WTC11 (cell line): ENCODE measurements around the gene ACACA. TPM values are rescaled to one million over a fixed set of nuclear protein-coding genes. Genes with fewer than 3 reads are reported as not detected.
A peak's percentile ranks its signal among the peaks of the same experiment; 100 is the strongest.

Source experiments
- ATAC-seq: fragments of 200-7000 bp; cut with Tn5 transposase; 2 replicates; pipeline ENCODE4 v1.10.0; 2021; ENCODE audit warnings: mild to moderate bottlenecking, moderate library complexity
- CTCF ChIA-PET: fragments of 300-600 bp; sonication (Branson Sonifier 250); formaldehyde crosslinking; loops from one replicate; lab custom pipeline; 2021; ENCODE audit warnings: antibody characterized with exemption; lab: Charles Lee
- POLR2A ChIA-PET: fragments of 350-600 bp; sonication (Branson Sonifier 250); formaldehyde crosslinking; loops from one replicate; lab custom pipeline; 2021; ENCODE audit warnings: antibody characterized with exemption; lab: Charles Lee
- DNase-seq: peaks from one replicate; pipeline ENCODE4 v3.0.0; 2021; ENCODE audit warnings: low spot score
- H3K27ac Mint-ChIP-seq: 2 replicates; pipeline ENCODE4 v1.8.0; 2021; ENCODE audit warnings: mixed read lengths
- H3K27me3 Mint-ChIP-seq: 2 replicates; pipeline ENCODE4 v1.8.0; 2021; ENCODE audit warnings: low read depth, mild to moderate bottlenecking, moderate library complexity, mixed read lengths
- H3K36me3 Mint-ChIP-seq: 2 replicates; pipeline ENCODE4 v1.8.0; 2021; ENCODE audit warnings: mixed read lengths
- H3K4me1 Mint-ChIP-seq: 2 replicates; pipeline ENCODE4 v1.8.0; 2022; ENCODE audit warnings: mixed read lengths
- H3K4me3 Mint-ChIP-seq: 2 replicates; pipeline ENCODE4 v1.8.0; 2021; ENCODE audit warnings: mild to moderate bottlenecking, moderate library complexity, mixed read lengths
- H3K9me3 Mint-ChIP-seq: 2 replicates; pipeline ENCODE4 v1.8.0; 2021; ENCODE audit warnings: mixed read lengths
- ATF1 ChIP-seq: sonication (generic); formaldehyde crosslinking; IDR thresholded peaks from 2 replicates; pipeline ENCODE4 v1.8.1; 2023; ENCODE audit warnings: mild to moderate bottlenecking, moderate library complexity, missing genetic modification reagents
- EMX1 ChIP-seq: fragments of 250-450 bp; sonication (Bioruptor Pico); IDR thresholded peaks from 2 replicates; pipeline ENCODE4 v1.8.0; 2021; ENCODE audit warnings: mild to moderate bottlenecking
- FOXP1 ChIP-seq: sonication (generic); formaldehyde crosslinking; IDR thresholded peaks from 2 replicates; pipeline ENCODE4 v1.8.0; 2022; ENCODE audit warnings: missing genetic modification reagents, mild to moderate bottlenecking, moderate library complexity, borderline replicate concordance
- GRHL2 ChIP-seq: fragments of 250-450 bp; sonication (Bioruptor Pico); IDR thresholded peaks from 2 replicates; pipeline ENCODE4 v1.8.0; 2022; ENCODE audit warnings: mild to moderate bottlenecking, moderate library complexity; ENCODE audit not compliant: insufficient replicate concordance, severe bottlenecking
- IRF2 ChIP-seq: sonication (generic); formaldehyde crosslinking; IDR thresholded peaks from 2 replicates; pipeline ENCODE4 v1.8.0; 2022; ENCODE audit warnings: low read depth, missing genetic modification reagents, borderline replicate concordance
- JAZF1 ChIP-seq: fragments of 250-450 bp; sonication (Bioruptor Pico); IDR thresholded peaks from 2 replicates; pipeline ENCODE4 v1.9.0; 2021; ENCODE audit warnings: moderate library complexity, mild to moderate bottlenecking, inconsistent platforms
- MXD4 ChIP-seq: fragments of 250-450 bp; sonication (Bioruptor Pico); IDR thresholded peaks from 2 replicates; pipeline ENCODE4 v1.8.0; 2021; ENCODE audit warnings: mild to moderate bottlenecking, moderate library complexity, borderline replicate concordance
- MYBL2 ChIP-seq: sonication (generic); formaldehyde crosslinking; IDR thresholded peaks from 2 replicates; pipeline ENCODE4 v1.8.1; 2023; ENCODE audit warnings: mild to moderate bottlenecking, moderate library complexity, missing genetic modification reagents
- NR1H2 ChIP-seq: sonication (generic); formaldehyde crosslinking; IDR thresholded peaks from 2 replicates; pipeline ENCODE4 v1.9.0; 2021; ENCODE audit warnings: mild to moderate bottlenecking, moderate library complexity, missing genetic modification reagents
- RELA ChIP-seq: sonication (generic); formaldehyde crosslinking; IDR thresholded peaks from 2 replicates; pipeline ENCODE4 v1.8.1; 2022; ENCODE audit warnings: missing genetic modification reagents, mild to moderate bottlenecking, borderline replicate concordance
- SOX15 ChIP-seq: fragments of 250-450 bp; sonication (Bioruptor Pico); IDR thresholded peaks from 2 replicates; pipeline ENCODE4 v1.9.0; 2021; ENCODE audit warnings: mild to moderate bottlenecking
- TP53 ChIP-seq: sonication (generic); formaldehyde crosslinking; IDR thresholded peaks from 2 replicates; pipeline ENCODE4 v1.8.1; 2023; ENCODE audit warnings: mild to moderate bottlenecking, missing genetic modification reagents
- ZNF317 ChIP-seq: sonication (generic); formaldehyde crosslinking; IDR thresholded peaks from 2 replicates; pipeline ENCODE4 v1.8.1; 2023; ENCODE audit warnings: low read depth, mild to moderate bottlenecking, moderate library complexity, missing genetic modification reagents, borderline replicate concordance
- total RNA-seq: library from RNA; stranded (reverse); gene quantifications from 3 replicates; pipeline ENCODE4 v1.2.3, GENCODE V29; 2021
- TF ChIP-seq, protein P1 (sequence below): sonication (generic); formaldehyde crosslinking; IDR thresholded peaks from 2 replicates; pipeline ENCODE4 v1.8.0; 2023; ENCODE audit warnings: missing genetic modification reagents, mild to moderate bottlenecking, borderline replicate concordance
- TF ChIP-seq, protein P2 (sequence below): sonication (generic); formaldehyde crosslinking; IDR thresholded peaks from 2 replicates; pipeline ENCODE4 v1.8.0; 2023; ENCODE audit warnings: mild to moderate bottlenecking, missing genetic modification reagents
- TF ChIP-seq, protein P3 (sequence below): sonication (generic); formaldehyde crosslinking; IDR thresholded peaks from 2 replicates; pipeline ENCODE4 v1.8.1; 2022; ENCODE audit warnings: mild to moderate bottlenecking, missing genetic modification reagents, moderate library complexity, borderline replicate concordance
- TF ChIP-seq, protein P4 (sequence below): sonication (generic); formaldehyde crosslinking; IDR thresholded peaks from 2 replicates; pipeline ENCODE4 v1.8.1; 2023; ENCODE audit warnings: mild to moderate bottlenecking, missing genetic modification reagents
- TF ChIP-seq, protein P5 (sequence below): sonication (generic); formaldehyde crosslinking; IDR thresholded peaks from 2 replicates; pipeline ENCODE4 v1.8.0; 2022; ENCODE audit warnings: mild to moderate bottlenecking, missing genetic modification reagents
- TF ChIP-seq, protein P6 (sequence below): sonication (generic); formaldehyde crosslinking; IDR thresholded peaks from 2 replicates; pipeline ENCODE4 v1.8.0; 2022; ENCODE audit warnings: mild to moderate bottlenecking, missing genetic modification reagents
- TF ChIP-seq, protein P7 (sequence below): sonication (generic); formaldehyde crosslinking; conservative IDR thresholded peaks from 2 replicates; pipeline ENCODE4 v1.8.1; 2022; ENCODE audit warnings: mild to moderate bottlenecking, missing genetic modification reagents

Gene ACACA
- total RNA-seq, 1 experiment from 2014 or later = 167 TPM

DNA sequence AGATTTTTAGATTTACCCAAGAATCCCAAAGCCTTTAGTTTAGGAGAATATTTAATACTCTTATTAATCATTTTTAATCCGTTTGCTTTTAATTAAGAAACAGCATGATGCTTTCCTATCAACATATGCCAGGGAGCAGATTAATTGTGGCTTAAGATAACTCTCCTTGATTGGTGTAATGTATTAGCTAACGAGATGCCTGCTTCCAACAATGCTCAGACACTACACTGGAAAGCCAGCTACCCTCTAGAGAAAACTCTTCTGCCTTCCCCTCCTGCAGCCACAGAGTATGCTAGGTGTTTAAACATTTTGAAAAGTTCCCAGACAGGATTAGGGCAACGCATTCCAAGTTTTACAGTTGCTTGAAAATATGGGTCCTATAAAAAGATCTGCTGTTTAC is 315.7 kb downstream of the ACACA start:
- TF ChIP-seq, protein P1, sequence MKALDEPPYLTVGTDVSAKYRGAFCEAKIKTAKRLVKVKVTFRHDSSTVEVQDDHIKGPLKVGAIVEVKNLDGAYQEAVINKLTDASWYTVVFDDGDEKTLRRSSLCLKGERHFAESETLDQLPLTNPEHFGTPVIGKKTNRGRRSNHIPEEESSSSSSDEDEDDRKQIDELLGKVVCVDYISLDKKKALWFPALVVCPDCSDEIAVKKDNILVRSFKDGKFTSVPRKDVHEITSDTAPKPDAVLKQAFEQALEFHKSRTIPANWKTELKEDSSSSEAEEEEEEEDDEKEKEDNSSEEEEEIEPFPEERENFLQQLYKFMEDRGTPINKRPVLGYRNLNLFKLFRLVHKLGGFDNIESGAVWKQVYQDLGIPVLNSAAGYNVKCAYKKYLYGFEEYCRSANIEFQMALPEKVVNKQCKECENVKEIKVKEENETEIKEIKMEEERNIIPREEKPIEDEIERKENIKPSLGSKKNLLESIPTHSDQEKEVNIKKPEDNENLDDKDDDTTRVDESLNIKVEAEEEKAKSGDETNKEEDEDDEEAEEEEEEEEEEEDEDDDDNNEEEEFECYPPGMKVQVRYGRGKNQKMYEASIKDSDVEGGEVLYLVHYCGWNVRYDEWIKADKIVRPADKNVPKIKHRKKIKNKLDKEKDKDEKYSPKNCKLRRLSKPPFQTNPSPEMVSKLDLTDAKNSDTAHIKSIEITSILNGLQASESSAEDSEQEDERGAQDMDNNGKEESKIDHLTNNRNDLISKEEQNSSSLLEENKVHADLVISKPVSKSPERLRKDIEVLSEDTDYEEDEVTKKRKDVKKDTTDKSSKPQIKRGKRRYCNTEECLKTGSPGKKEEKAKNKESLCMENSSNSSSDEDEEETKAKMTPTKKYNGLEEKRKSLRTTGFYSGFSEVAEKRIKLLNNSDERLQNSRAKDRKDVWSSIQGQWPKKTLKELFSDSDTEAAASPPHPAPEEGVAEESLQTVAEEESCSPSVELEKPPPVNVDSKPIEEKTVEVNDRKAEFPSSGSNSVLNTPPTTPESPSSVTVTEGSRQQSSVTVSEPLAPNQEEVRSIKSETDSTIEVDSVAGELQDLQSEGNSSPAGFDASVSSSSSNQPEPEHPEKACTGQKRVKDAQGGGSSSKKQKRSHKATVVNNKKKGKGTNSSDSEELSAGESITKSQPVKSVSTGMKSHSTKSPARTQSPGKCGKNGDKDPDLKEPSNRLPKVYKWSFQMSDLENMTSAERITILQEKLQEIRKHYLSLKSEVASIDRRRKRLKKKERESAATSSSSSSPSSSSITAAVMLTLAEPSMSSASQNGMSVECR (CRISPR knock-in tag) = no peak
- no peak for TF ChIP-seq MXD4
- no peak for TF ChIP-seq ZNF317 (CRISPR knock-in tag)
- TF ChIP-seq IRF2 = no peak
- no peak for TF ChIP-seq JAZF1
- no peak for TF ChIP-seq EMX1
- no peak for TF ChIP-seq NR1H2
- TF ChIP-seq, protein P2, sequence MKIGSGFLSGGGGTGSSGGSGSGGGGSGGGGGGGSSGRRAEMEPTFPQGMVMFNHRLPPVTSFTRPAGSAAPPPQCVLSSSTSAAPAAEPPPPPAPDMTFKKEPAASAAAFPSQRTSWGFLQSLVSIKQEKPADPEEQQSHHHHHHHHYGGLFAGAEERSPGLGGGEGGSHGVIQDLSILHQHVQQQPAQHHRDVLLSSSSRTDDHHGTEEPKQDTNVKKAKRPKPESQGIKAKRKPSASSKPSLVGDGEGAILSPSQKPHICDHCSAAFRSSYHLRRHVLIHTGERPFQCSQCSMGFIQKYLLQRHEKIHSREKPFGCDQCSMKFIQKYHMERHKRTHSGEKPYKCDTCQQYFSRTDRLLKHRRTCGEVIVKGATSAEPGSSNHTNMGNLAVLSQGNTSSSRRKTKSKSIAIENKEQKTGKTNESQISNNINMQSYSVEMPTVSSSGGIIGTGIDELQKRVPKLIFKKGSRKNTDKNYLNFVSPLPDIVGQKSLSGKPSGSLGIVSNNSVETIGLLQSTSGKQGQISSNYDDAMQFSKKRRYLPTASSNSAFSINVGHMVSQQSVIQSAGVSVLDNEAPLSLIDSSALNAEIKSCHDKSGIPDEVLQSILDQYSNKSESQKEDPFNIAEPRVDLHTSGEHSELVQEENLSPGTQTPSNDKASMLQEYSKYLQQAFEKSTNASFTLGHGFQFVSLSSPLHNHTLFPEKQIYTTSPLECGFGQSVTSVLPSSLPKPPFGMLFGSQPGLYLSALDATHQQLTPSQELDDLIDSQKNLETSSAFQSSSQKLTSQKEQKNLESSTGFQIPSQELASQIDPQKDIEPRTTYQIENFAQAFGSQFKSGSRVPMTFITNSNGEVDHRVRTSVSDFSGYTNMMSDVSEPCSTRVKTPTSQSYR (CRISPR knock-in tag) = no peak
- TF ChIP-seq TP53 (CRISPR knock-in tag) = no peak
- TF ChIP-seq, protein P3, sequence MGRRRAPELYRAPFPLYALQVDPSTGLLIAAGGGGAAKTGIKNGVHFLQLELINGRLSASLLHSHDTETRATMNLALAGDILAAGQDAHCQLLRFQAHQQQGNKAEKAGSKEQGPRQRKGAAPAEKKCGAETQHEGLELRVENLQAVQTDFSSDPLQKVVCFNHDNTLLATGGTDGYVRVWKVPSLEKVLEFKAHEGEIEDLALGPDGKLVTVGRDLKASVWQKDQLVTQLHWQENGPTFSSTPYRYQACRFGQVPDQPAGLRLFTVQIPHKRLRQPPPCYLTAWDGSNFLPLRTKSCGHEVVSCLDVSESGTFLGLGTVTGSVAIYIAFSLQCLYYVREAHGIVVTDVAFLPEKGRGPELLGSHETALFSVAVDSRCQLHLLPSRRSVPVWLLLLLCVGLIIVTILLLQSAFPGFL (CRISPR knock-in tag) = no peak
- TF ChIP-seq MYBL2 = no peak
- TF ChIP-seq, all 79 proteins: peak for 0
- ChIA-PET CTCF (no interaction called here), POLR2A (no interaction called here)
- no peaks in the 10 kb centered on the region for H3K27me3 Mint-ChIP-seq
- peak overlapping the region; percentile 74; the same call in 1 of the 2 replicates for H3K27ac Mint-ChIP-seq
- H3K4me1 Mint-ChIP-seq = peaks cover 13% of the 10 kb centered on the region
- H3K4me3 Mint-ChIP-seq = no peak overlapping the region
- DNase-seq (no peak), ATAC-seq (no peak)
- no peaks in the 10 kb centered on the region for H3K9me3 Mint-ChIP-seq
- H3K36me3 Mint-ChIP-seq = peaks cover 57% of the 10 kb centered on the region

DNA sequence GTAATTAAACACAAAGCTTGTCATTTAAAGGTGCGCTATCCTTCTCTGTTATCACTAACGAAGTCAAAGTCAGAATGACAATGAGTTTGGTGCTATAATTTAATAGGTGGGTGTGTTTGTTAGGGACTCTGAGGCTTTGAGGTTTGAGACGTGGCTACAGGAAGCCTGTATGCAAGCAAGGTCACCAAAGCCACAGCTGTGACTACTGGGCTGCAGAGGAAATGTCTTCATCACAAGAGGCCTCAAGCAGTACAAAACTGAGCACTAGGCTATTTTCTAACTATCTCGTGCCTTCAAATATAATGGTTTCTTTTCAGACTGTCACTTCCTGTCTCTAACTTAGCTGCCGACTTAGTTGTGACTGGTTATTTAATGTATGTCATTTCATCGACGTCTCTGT is 316.7 kb downstream of the ACACA start:
- no peaks in the 10 kb centered on the region for H3K9me3 Mint-ChIP-seq
- peaks cover 18% of the 10 kb centered on the region for H3K4me1 Mint-ChIP-seq
- H3K36me3 Mint-ChIP-seq = peaks cover 58% of the 10 kb centered on the region
- ATAC-seq (no peak), DNase-seq (no peak)
- ChIA-PET CTCF (no interaction called here), POLR2A (no interaction called here)
- no peak overlapping the region for H3K4me3 Mint-ChIP-seq
- no peaks in the 10 kb centered on the region for H3K27me3 Mint-ChIP-seq
- H3K27ac Mint-ChIP-seq = peak overlapping the region; percentile 43
- TF ChIP-seq, protein P2 (CRISPR knock-in tag) = no peak
- no peak for TF ChIP-seq GRHL2 (CRISPR knock-in tag)
- no peak for TF ChIP-seq SOX15 (CRISPR knock-in tag)
- TF ChIP-seq JAZF1 = no peak
- TF ChIP-seq, protein P4, sequence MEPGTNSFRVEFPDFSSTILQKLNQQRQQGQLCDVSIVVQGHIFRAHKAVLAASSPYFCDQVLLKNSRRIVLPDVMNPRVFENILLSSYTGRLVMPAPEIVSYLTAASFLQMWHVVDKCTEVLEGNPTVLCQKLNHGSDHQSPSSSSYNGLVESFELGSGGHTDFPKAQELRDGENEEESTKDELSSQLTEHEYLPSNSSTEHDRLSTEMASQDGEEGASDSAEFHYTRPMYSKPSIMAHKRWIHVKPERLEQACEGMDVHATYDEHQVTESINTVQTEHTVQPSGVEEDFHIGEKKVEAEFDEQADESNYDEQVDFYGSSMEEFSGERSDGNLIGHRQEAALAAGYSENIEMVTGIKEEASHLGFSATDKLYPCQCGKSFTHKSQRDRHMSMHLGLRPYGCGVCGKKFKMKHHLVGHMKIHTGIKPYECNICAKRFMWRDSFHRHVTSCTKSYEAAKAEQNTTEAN = no peak
- no peak for TF ChIP-seq IRF2
- no peak for TF ChIP-seq FOXP1
- TF ChIP-seq, protein P5, sequence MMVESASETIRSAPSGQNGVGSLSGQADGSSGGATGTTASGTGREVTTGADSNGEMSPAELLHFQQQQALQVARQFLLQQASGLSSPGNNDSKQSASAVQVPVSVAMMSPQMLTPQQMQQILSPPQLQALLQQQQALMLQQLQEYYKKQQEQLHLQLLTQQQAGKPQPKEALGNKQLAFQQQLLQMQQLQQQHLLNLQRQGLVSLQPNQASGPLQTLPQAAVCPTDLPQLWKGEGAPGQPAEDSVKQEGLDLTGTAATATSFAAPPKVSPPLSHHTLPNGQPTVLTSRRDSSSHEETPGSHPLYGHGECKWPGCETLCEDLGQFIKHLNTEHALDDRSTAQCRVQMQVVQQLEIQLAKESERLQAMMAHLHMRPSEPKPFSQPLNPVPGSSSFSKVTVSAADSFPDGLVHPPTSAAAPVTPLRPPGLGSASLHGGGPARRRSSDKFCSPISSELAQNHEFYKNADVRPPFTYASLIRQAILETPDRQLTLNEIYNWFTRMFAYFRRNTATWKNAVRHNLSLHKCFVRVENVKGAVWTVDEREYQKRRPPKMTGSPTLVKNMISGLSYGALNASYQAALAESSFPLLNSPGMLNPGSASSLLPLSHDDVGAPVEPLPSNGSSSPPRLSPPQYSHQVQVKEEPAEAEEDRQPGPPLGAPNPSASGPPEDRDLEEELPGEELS (CRISPR knock-in tag) = no peak
- TF ChIP-seq ATF1 (CRISPR knock-in tag) = no peak
- TF ChIP-seq RELA (CRISPR knock-in tag) = no peak
- TF ChIP-seq, protein P6, sequence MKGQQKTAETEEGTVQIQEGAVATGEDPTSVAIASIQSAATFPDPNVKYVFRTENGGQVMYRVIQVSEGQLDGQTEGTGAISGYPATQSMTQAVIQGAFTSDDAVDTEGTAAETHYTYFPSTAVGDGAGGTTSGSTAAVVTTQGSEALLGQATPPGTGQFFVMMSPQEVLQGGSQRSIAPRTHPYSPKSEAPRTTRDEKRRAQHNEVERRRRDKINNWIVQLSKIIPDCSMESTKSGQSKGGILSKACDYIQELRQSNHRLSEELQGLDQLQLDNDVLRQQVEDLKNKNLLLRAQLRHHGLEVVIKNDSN (CRISPR knock-in tag) = no peak
- TF ChIP-seq, protein P7, sequence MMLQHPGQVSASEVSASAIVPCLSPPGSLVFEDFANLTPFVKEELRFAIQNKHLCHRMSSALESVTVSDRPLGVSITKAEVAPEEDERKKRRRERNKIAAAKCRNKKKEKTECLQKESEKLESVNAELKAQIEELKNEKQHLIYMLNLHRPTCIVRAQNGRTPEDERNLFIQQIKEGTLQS = no peak
